D341Med (cell line): ENCODE data around the gene ARHGAP22.

Experiments used
- DNase-seq: peaks from one replicate; pipeline ENCODE4 v3.0.0; 2012; ENCODE audit warnings: low spot score

The ARHGAP22 gene

GRCh38 chr10:48418189-48418788, 186.6 kb downstream of the ARHGAP22 start:
- peak; percentile 48 for DNase-seq

GRCh38 chr10:48417374-48417773, 187.5 kb downstream of the ARHGAP22 start:
- DNase-seq: no peak

- DNase-seq: no peak
These were observed 188.2 kb downstream of the ARHGAP22 start for GRCh38 chr10:48416584-48417232.

- no peak for DNase-seq
These were observed 190.1 kb downstream of the ARHGAP22 start for GRCh38 chr10:48414778-48415177.

- DNase-seq: no peak
These were observed 190.7 kb downstream of the ARHGAP22 start for GRCh38 chr10:48414160-48414559.

GRCh38 chr10:48412933-48413332, 191.9 kb downstream of the ARHGAP22 start:
- DNase-seq: no peak

- DNase-seq: no peak
These were observed 192.8 kb downstream of the ARHGAP22 start for GRCh38 chr10:48412081-48412480.

- DNase-seq: no peak
These were observed 193.4 kb downstream of the ARHGAP22 start for GRCh38 chr10:48411510-48411909.

GRCh38 chr10:48410503-48410902, 194.4 kb downstream of the ARHGAP22 start:
- DNase-seq: no peak

- DNase-seq: no peak
These were observed 198.2 kb downstream of the ARHGAP22 start for GRCh38 chr10:48406658-48407057.

- peak; percentile 33 for DNase-seq
These were observed 198.7 kb downstream of the ARHGAP22 start for GRCh38 chr10:48406204-48406603.

- DNase-seq: no peak
These were observed 200.2 kb downstream of the ARHGAP22 start for GRCh38 chr10:48404646-48405045.

- no peak for DNase-seq
These were observed 204.0 kb downstream of the ARHGAP22 start for GRCh38 chr10:48400850-48401220.

- DNase-seq: no peak
These were observed 204.6 kb downstream of the ARHGAP22 start for GRCh38 chr10:48400129-48400849.

- no peak for DNase-seq
These were observed 205.3 kb downstream of the ARHGAP22 start for GRCh38 chr10:48399551-48399950.

- peak; percentile 39 for DNase-seq
These were observed 205.8 kb downstream of the ARHGAP22 start for GRCh38 chr10:48399056-48399541.

GRCh38 chr10:48398261-48398660, 206.6 kb downstream of the ARHGAP22 start:
- DNase-seq: no peak
